ENCODE measurements around the gene NPM1. TPM values are rescaled to one million over a fixed set of nuclear protein-coding genes. Genes with fewer than 3 reads are reported as not detected.

Gene NPM1
- total RNA-seq, 1 donor from 2014 or later, result 1,157 TPM

GRCh38 chr5:171434874-171435273, 47.2 kb downstream of the NPM1 start:
- Mint-ChIP-seq H3K9me3 (ENCODE audit: unreplicated experiment) (no peaks in the 10 kb centered on the region), H3K4me3 (ENCODE audit: unreplicated experiment) (no peak overlapping the region), H3K4me1 (ENCODE audit: unreplicated experiment) (peaks cover 4% of the 10 kb centered on the region), H3K36me3 (ENCODE audit: unreplicated experiment) (no peaks in the 10 kb centered on the region), H3K27me3 (ENCODE audit: unreplicated experiment) (no peaks in the 10 kb centered on the region), H3K27ac (ENCODE audit: unreplicated experiment) (no peak overlapping the region)
- no peak for DNase-seq (ENCODE audit: extremely low spot score, unreplicated experiment)
- TF ChIP-seq, protein P1, sequence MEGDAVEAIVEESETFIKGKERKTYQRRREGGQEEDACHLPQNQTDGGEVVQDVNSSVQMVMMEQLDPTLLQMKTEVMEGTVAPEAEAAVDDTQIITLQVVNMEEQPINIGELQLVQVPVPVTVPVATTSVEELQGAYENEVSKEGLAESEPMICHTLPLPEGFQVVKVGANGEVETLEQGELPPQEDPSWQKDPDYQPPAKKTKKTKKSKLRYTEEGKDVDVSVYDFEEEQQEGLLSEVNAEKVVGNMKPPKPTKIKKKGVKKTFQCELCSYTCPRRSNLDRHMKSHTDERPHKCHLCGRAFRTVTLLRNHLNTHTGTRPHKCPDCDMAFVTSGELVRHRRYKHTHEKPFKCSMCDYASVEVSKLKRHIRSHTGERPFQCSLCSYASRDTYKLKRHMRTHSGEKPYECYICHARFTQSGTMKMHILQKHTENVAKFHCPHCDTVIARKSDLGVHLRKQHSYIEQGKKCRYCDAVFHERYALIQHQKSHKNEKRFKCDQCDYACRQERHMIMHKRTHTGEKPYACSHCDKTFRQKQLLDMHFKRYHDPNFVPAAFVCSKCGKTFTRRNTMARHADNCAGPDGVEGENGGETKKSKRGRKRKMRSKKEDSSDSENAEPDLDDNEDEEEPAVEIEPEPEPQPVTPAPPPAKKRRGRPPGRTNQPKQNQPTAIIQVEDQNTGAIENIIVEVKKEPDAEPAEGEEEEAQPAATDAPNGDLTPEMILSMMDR (IDR thresholded peaks at IDR 0.05), result no peak

GRCh38 chr5:171435908-171436307, 48.3 kb downstream of the NPM1 start:
- no peak overlapping the region for H3K27ac Mint-ChIP-seq (ENCODE audit: unreplicated experiment)
- no peaks in the 10 kb centered on the region for H3K9me3 Mint-ChIP-seq (ENCODE audit: unreplicated experiment)
- no peaks in the 10 kb centered on the region for H3K27me3 Mint-ChIP-seq (ENCODE audit: unreplicated experiment)
- TF ChIP-seq, protein P1 (IDR thresholded peaks at IDR 0.05), result no peak
- no peak overlapping the region for H3K4me3 Mint-ChIP-seq (ENCODE audit: unreplicated experiment)
- no peak for DNase-seq (ENCODE audit: extremely low spot score, unreplicated experiment)
- peaks cover 4% of the 10 kb centered on the region for H3K4me1 Mint-ChIP-seq (ENCODE audit: unreplicated experiment)
- no peaks in the 10 kb centered on the region for H3K36me3 Mint-ChIP-seq (ENCODE audit: unreplicated experiment)

DNA sequence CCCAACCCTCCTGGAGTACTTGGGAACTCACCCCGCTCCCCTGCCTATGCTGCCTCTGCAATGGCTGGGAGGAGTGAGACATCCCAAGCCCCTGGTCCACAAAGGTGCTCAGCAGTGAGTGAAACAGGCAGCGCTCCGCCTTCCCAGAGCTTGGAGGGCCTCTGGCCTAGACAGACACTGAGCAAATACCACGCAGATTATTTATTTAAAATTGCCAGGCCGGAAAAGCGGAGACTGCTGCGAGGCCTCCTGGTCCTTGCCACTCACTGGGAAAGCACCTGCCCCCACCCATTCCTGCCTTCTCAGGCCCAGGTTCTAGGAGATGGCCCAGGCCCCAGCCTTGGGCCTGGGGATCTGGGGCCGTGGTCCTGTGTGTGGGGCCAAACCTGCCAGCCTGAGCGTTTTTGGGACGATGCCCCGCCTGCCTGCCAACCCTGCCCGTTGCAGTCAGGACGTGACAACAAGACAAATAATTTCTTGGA, 49.2 kb downstream of the NPM1 start:
- H3K9me3 Mint-ChIP-seq (ENCODE audit: unreplicated experiment), result no peaks in the 10 kb centered on the region
- no peak overlapping the region for H3K27ac Mint-ChIP-seq (ENCODE audit: unreplicated experiment)
- TF ChIP-seq, protein P1 (IDR thresholded peaks at IDR 0.05), result no peak
- no peak for DNase-seq (ENCODE audit: extremely low spot score, unreplicated experiment)
- H3K27me3 Mint-ChIP-seq (ENCODE audit: unreplicated experiment), result no peaks in the 10 kb centered on the region
- peaks cover 4% of the 10 kb centered on the region for H3K4me1 Mint-ChIP-seq (ENCODE audit: unreplicated experiment)
- no peak overlapping the region for H3K4me3 Mint-ChIP-seq (ENCODE audit: unreplicated experiment)
- H3K36me3 Mint-ChIP-seq (ENCODE audit: unreplicated experiment), result no peaks in the 10 kb centered on the region

GRCh38 chr5:171437286-171437821, 49.7 kb downstream of the NPM1 start:
- Mint-ChIP-seq H3K4me3 (ENCODE audit: unreplicated experiment) (no peak overlapping the region), H3K27me3 (ENCODE audit: unreplicated experiment) (no peaks in the 10 kb centered on the region), H3K9me3 (ENCODE audit: unreplicated experiment) (no peaks in the 10 kb centered on the region), H3K27ac (ENCODE audit: unreplicated experiment) (no peak overlapping the region), H3K4me1 (ENCODE audit: unreplicated experiment) (peaks cover 8% of the 10 kb centered on the region), H3K36me3 (ENCODE audit: unreplicated experiment) (no peaks in the 10 kb centered on the region)
- DNase-seq (ENCODE audit: extremely low spot score, unreplicated experiment), result no peak
- TF ChIP-seq, protein P1 (IDR thresholded peaks at IDR 0.05), result no peak

- Mint-ChIP-seq H3K36me3 (ENCODE audit: unreplicated experiment) (no peaks in the 10 kb centered on the region), H3K4me1 (ENCODE audit: unreplicated experiment) (peaks cover 15% of the 10 kb centered on the region)
Observed at GRCh38 chr5:171438738-171439137, 51.1 kb downstream of the NPM1 start.

More at GRCh38 chr5:171438738-171439137, 51.1 kb downstream of the NPM1 start:
- H3K27ac Mint-ChIP-seq (ENCODE audit: unreplicated experiment), result no peak overlapping the region
- H3K9me3 Mint-ChIP-seq (ENCODE audit: unreplicated experiment), result no peaks in the 10 kb centered on the region
- H3K4me3 Mint-ChIP-seq (ENCODE audit: unreplicated experiment), result no peak overlapping the region
- no peak for DNase-seq (ENCODE audit: extremely low spot score, unreplicated experiment)
- H3K27me3 Mint-ChIP-seq (ENCODE audit: unreplicated experiment), result no peaks in the 10 kb centered on the region
- TF ChIP-seq, protein P1 (IDR thresholded peaks at IDR 0.05), result no peak
